Activated naive CD8-positive, alpha-beta T cell treated with anti-CD3 and anti-CD28 coated beads, Interleukin-2, amount 50 U/mL, for 16 hours (primary cell): Measurements from ENCODE around the gene ARHGAP6.

ENCODE experiments used
- DNase-seq: peaks from one replicate; pipeline ENCODE4 v3.0.0-alpha.2; 2020; ENCODE audit warnings: low read depth, low spot score

ARHGAP6 gene

GRCh38 chrX:11424903-11425674, 240.6 kb downstream of the ARHGAP6 start:
- DNase-seq, result no peak

DNA sequence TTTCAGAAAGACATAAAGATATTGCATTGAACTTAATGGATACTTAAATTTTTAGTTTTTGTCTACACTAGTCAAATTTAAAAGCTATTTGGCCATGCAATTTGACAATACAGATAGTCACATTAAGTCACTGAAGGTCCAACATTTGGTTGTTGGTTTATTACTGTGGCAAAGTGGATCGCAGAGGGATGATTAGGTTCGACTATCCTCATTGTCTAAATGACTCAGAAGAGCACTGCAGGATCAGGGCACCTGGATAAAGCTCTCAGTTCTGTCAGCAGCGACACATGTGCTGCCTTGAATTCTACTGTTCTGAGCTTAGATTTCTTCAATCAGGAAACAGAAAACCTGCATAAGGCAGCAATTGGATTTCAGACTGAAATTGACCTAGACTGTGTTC, 241.8 kb downstream of the ARHGAP6 start:
- no peak for DNase-seq

DNA sequence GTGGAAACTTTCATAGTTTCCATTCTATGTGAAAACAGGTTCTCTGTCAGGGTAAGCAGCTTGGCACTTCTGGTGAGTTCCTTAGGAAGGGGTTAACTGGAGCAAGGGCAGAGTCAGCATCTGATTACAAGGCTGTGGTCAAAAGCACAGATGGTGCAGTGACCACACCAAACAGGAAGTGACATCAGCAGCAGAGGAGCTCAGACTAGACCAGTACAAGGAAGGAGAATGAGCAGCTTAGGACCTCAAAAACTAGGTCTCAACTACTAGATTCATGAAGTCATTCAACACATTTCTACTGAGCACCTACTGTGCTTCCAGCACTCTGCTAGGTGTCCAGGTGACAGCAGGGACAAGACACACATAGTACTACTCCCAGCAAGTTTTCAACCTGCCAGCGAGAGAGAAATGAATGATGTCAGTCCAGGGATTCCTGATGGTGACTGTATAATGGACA, 242.3 kb downstream of the ARHGAP6 start:
- DNase-seq, result no peak

GRCh38 chrX:11422525-11422857, 243.2 kb downstream of the ARHGAP6 start:
- no peak for DNase-seq

DNA sequence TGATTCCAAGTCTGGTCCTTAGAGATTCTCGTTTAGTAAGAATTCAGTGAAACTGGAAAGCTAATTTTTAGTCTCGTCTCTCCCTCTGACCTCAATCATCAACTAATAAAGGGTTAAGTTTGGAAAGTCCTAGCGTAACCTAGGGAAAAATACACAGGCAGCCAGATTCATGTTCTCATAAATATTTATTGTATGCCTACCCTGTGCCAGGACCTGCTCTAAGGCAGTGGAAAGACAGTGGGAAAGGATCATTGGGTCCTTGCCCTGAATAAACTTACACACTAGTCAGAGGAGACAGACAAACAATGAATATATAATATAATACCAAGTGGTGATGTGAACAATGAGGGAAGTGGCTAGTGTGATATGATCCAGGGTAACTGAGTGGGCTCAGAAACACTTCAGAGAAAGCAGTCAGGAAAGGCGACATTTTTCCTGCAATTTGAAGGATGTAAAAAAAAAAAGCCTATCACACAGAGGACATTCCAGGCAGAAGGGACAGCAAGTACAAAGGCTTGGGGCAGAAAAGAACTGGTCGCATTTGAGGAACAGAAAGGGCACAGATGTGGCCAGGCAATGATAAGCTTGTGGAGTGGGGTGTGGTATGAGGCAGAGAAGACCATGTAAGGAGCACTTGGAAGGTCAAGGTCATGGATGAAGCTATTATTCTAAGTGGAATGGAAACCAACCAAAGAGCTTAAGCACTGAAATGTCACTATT, 243.8 kb downstream of the ARHGAP6 start:
- DNase-seq, result no peak

DNA sequence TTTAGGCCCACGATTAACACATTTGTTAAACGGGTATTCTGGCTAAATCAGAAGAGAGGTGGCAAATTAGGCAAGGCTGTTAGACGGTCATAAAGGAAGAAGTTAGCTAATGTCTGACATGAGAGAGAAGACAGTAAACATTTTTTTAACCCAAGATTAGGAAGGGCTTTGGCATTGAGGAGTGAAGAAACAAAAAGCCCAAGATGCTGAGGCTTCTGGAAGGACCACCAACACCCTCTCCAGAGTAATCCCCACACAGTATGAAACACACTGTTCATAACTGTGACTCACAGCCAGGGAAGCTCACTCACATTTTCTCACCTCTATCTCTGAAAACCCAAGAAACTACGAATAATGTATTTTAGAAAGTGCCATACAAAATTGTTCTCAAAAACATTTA, 244.9 kb downstream of the ARHGAP6 start:
- DNase-seq, result no peak

- no peak for DNase-seq
Observed at GRCh38 chrX:11419102-11419501, 246.6 kb downstream of the ARHGAP6 start.

- no peak for DNase-seq
Observed at GRCh38 chrX:11416600-11416999, 249.1 kb downstream of the ARHGAP6 start.

- no peak for DNase-seq
Observed at GRCh38 chrX:11414091-11414490, 251.6 kb downstream of the ARHGAP6 start.

DNA sequence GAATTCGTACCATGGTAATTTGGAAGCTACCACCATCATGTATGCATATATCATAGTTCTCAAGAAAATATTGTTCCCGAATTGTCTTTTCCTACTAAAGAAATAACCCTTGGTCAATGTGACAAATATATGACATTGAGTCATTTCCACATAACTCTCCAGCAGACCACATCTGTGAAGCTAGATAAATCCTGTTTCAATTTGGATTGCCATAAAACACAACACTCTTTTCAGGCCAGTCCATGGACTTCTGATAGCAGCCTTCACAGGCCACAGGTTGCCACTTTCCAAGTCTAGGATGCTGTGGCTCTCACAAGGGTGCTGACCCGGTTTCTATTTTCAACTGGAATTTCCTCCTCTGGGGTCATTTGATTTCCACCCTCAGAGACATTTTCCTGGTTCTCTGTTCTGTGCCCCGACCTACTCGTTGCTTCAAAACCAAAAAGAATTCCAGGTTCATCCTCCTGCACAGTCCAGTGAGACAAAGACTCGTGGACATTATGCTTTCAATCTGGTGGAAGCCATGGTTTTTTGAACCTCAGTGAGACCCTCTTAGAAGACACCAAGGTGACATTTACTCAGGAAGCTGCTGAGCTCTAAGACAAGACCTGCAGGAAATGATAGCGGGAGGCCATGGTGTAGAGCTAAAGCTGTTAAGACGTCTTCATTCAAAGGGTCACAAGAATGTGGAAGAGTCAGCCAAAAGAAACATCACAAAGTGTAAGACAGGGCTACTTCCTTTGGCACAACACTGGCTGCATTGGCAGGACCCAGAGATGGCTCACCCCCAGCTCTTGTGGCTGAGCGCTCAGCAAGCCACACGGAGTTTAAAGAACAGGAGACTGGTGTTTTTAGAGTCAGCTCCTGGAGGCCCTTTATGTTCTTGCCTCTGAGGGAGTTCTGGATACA, 252.8 kb downstream of the ARHGAP6 start:
- no peak for DNase-seq

DNA sequence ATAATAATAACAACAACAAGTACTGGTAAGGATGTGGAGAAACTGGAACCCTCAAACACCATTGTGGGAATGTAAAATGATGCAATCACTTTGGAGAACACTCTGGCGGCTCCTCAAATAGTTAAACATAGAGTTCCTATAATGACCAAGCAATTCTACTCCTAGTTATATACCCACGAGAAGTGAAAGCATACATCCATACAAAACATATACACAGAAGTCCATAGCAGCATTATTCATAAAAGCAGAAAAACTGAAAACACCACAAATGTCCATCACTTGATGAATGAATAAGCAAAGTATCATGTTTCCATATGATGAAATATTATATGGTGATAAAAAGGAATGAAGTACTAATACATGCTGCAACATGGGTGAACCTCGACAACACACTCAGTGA, 255.8 kb downstream of the ARHGAP6 start:
- no peak for DNase-seq

DNA sequence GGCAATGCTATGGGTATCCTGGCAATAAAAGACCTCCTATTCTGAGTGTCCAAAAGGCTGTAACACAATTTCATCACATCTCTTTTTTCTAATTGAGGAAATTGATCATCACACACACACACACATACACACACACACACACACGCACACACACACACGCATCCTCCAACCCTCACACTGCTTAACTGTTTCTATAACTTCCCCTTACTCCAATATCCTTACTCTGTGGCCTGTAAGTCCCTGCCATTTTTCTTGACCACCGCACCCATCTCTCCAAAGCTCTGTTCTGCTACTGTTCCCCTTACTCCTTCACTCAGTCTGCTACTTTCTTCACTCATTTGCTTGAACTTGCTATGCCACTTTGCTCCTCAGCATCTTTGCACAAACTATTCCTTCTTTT, 256.9 kb downstream of the ARHGAP6 start:
- no peak for DNase-seq

- DNase-seq, result no peak
Observed at GRCh38 chrX:11408109-11408405, 257.7 kb downstream of the ARHGAP6 start.

DNA sequence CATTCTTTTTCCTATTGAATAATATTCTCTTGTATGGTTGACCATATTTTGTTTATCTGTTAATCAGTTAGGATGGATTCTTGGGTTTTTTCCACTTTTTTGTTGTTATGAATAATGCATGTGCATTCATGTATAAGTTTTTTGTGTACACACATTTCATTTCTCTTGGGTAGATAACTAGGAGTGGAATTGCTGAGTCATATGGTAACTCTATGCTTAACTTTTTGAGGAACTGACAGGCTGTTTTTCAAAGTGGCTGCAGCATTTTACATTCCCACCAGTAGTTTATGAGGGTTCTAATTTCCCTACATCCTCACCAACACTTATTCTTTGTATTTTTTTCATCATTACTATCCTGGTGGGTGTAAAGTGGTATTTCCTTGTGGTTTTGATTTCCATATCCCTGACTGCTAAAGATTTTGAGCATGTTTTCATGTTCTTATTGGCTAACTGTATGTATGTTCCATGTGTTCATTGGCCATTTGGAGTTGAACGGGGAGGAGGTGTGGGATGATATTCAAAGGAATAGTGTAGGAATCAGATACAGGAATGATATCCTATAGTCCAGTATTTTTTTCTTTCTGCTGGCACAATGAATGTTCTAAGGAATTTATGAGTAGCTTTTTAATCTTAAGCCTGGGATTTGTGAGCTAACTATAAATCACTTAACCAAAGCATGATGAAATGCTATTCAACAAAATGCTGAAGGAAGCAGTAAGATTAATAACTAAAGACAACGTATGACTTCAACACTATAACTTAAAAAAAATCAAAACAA, 258.2 kb downstream of the ARHGAP6 start:
- no peak for DNase-seq

DNA sequence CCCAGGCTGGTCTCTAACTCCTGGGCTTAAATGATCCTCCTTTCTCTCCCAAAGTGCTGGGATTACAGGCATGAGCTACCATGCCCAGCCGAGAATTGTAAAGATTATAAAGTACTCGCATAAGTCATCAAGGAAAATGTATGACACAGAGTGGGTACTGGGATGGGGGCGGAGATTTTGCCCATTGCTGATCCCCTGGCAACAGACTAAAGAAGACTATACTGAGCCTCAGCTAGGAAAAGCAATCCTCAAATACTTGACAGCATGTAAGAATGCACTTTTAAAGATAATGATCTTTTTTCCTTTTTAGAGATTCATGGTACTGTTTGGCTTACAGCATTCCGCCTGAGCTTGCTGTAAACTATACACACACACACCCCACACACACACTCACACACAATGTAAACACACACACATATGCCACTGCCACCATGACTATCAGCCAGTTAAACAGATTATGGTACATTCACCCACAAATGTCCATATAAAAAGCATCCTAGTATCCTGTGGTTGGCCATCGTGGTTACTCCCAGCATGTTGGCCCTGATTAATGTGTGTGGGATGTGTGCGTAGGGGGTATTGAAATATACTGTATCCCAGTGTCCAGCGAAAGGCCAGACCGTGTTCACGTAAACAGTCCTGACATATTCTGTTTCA, 259.5 kb downstream of the ARHGAP6 start:
- DNase-seq, result no peak

- no peak for DNase-seq
Observed at GRCh38 chrX:11403631-11404030, 262.1 kb downstream of the ARHGAP6 start.

DNA sequence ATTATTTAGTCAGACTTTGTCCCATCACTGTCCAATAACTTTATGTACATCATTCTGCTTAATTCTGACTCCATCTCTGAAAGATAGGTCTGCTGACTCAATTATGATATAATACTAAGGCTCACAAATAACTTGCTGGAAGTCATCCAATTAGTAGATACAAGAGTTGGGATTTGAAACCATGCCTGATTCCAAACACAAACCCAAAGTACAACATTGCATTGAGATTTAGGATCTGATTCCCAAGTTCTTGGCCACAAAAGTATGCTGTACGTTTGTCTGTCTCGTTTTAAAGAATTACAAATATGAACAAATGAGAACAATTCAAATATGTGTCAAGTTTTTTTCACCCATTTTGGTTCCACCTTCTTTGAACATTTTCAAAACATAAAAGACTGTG, 263.8 kb downstream of the ARHGAP6 start:
- no peak for DNase-seq

- no peak for DNase-seq
Observed at GRCh38 chrX:11399489-11400094, 266.1 kb downstream of the ARHGAP6 start.

DNA sequence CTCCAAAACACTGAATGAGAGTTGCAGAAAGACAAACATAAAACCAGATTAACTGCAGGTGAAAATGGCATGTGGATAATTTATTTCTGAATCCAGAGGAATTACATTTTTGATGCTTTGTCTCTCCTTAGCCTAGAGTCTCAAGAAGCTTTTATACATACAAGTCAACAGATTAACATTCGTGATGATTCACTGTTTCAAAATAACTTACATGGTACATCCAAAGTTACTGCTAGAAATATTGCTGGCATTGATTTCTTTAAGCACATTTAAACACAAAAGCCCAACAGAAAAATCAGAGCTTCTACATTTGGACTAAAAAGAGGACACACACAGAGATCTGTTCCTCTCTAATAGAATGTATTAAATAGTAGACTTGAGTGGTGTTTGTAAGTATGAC, 266.9 kb downstream of the ARHGAP6 start:
- no peak for DNase-seq

DNA sequence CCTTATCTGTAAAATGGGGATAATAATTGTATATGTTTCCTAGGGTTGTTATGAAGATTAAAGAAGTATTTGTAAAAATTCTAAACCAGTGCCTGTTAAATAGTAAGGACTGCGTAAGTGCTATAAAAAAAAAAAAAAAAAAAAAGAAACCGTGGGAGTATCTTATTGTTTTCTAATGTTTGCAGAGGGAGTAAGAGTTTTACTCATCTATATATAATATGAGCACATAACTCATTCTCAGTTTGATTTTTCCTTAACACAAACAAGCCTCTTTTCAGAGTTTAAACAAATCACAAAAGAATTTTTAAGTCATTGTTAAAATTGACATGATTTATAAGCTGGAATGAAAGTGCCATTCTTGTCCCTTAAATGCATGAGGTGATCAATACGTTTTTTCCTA, 267.6 kb downstream of the ARHGAP6 start:
- no peak for DNase-seq

DNA sequence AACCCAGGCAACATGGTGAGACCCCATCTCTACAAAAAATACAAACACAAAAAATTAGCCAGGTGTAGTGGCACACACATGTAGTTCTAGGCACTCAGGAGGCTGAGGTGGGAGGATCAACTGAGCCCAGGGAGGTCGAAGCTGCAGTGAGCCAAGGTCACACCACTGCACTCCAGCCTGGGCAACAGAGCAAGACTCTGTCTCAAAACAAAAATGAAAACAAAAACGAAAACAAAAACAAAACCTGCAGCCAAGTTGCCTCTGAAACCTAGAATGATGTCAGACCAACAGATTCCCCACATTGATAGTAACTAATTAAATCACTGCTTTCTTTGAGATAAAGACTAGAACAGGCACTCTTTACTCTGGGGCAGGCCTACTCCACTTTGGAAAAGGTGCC, 268.0 kb downstream of the ARHGAP6 start:
- DNase-seq, result no peak
